ENCODE results near the gene ISL2.
"Not testable (repeated sequence)": the region's sequence is repeated elsewhere in the genome, so short reads cannot be mapped to it uniquely, and the experiment has no call there.

Gene ISL2

DNA sequence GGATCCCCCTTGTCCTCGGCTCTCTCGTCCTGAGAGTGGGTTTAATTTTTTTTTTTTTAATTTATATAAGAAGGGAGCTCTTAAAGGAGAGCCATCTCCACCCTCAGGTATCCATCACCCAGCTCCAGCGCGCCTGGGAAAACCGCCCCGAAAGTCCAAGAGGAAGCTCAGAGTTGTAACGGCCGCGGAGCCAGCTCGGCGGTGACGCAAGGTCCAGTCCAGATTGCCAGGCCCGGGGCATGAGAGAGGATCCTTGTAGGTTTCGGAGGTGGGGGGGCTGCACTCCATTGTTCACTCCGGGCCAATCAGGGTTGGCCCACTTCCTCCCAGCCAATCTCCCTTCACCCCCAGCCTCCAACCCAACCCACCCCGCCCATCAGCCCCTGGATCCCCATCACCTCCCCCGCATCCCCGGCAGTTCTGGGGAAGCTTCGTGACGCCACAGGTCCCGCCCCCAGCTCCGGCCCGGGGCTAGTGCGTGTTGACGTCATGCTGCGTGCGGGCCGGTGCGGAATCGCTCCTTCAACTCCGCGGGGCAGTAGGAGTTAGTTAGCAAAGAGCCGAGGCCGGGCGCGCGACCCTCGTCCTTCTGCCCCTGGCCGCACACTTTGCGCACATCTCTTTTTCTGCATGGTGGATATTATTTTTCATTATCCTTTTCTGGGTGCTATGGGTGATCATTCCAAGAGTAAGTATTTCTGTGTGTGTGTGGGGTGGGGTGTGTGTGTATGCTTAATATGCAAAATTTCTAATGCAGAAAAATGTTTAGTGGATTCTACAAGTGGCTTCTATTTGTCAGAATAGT is at the start of gene ISL2:
TSS of gene ISL2 (plus strand) at position 520 of the 805 bp plus-strand sequence. CDS start at position 631, 111 bp downstream.
- peak; percentile 72 for ATAC-seq
- peaks cover 58% of the 10 kb centered on the region for H3K4me1 Mint-ChIP-seq
- peak within 1 kb of the TSS; percentile 69 to 87 for H3K27ac Mint-ChIP-seq
- peak; percentile 73 to 86 for DNase-seq
- H3K9me3 Mint-ChIP-seq, result no peaks in the 10 kb centered on the region
- H3K4me3 Mint-ChIP-seq, result peak within 1 kb of the TSS; percentile 92 to 98
- H3K27me3 Mint-ChIP-seq, result peaks cover 92% of the 10 kb centered on the region

DNA sequence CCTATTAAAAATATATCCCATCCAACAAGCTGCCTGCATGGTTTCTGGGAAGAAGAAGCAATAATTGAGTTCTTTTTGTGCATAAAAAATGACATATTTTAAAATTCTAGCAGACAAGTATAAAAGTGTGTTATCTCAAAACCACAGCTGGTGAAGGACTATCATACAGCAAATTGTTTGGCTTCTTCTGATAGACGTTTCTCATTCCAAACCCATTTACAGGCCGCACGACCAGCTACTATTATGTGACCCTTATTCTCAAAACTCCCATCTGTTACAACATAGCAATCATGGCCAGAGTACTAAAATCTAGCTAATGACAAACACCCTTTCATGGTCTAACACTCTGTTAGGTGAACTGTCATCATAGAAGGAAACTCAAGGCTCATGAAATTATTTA is 47.0 kb upstream of the ISL2 start:
- ATAC-seq, result no peak
- H3K27ac Mint-ChIP-seq, result no peak overlapping the region
- no peaks in the 10 kb centered on the region for H3K9me3 Mint-ChIP-seq
- no peaks in the 10 kb centered on the region for H3K27me3 Mint-ChIP-seq
- no peak overlapping the region for H3K4me3 Mint-ChIP-seq
- no peak for DNase-seq
- H3K4me1 Mint-ChIP-seq, result peaks cover 34% of the 10 kb centered on the region

DNA sequence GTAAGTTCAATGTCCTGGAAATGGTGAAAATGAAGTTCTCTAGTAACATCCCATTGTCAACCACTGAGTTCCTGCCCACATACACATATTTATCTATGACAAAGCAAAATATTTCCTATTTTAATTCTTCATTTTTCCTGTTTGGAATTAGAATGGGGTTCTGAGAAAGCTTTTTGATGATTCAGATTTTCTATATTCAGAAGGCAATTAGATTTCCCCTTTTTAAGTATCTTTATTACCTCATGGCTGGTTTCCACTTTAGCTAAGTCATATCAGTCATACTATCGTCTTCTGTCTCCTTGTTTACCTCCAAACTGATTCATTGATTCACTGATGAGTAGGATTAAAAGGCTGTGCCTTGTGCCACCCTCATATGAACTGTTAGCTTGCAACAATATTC is 43.2 kb upstream of the ISL2 start:
- peak overlapping the region in 1 of 2 donors; percentile 14 for H3K27ac Mint-ChIP-seq
- H3K9me3 Mint-ChIP-seq, result no peaks in the 10 kb centered on the region
- H3K4me3 Mint-ChIP-seq, result no peak overlapping the region
- H3K27me3 Mint-ChIP-seq, result no peaks in the 10 kb centered on the region
- DNase-seq, result no peak
- peak; percentile 80 for ATAC-seq
- peaks cover 30% of the 10 kb centered on the region for H3K4me1 Mint-ChIP-seq

DNA sequence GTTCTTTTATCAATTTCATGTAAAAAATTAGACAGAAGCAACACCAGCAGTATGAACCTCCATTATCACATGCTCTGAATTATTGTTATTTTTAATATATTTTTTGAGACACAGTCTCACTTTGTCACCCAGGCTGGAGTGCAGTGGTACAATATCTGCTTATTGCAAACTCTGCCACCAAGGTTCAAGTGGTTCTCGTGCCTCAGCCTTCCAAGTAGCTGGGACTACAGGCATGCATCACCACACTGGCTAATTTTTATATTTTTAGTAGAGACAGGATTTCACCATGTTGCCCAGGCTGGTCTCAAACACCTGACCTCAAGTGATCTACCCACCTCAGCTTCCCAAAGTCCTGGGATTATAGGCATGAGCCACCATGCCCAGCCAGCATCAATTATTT is 42.1 kb upstream of the ISL2 start:
- H3K4me1 Mint-ChIP-seq, result peaks cover 30% of the 10 kb centered on the region
- not testable (repeated sequence) for H3K9me3 Mint-ChIP-seq, H3K27me3 Mint-ChIP-seq, H3K4me3 Mint-ChIP-seq, H3K27ac Mint-ChIP-seq, DNase-seq, ATAC-seq

DNA sequence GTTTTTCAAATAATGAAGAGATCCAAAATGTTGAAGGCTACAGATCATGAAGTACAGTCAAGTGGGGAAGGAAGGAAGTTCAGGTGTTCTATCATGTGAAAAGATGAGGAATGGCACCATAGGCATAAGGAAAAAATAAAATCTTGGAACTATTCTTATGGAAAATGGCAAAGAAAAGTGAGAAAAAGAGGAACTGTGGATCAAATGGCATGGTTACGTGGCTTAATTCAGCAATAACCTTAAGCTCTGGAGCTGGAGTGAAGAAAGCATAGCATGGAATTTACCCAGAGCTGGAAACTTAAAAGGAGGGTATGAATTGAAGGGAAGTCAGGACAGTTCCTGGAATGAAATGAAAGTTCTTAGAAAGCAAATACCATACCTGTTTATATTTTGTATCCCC is 39.7 kb upstream of the ISL2 start:
- ATAC-seq, result no peak
- no peak overlapping the region for H3K4me3 Mint-ChIP-seq
- DNase-seq, result no peak
- no peaks in the 10 kb centered on the region for H3K9me3 Mint-ChIP-seq
- peaks cover 26% of the 10 kb centered on the region for H3K4me1 Mint-ChIP-seq
- no peaks in the 10 kb centered on the region for H3K27me3 Mint-ChIP-seq
- H3K27ac Mint-ChIP-seq, result no peak overlapping the region

DNA sequence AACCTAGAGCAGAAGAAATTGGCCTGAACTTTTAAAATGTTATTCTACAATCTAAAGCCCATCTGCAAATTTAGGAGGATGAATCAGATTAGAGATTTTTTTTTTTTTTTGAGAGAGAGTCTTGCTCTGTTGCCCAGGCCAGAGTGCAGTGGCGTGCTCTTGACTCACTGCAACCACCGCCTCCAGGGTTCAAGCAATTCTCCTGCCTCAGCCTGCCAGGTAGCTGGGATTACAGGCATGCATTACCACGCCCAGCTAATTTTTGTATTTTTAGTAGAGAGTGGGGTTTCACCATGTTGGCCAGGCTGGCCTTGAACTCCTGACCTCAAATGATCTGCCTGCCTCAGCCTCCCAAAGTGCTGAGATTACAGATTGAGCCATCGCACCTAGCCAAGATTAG is 38.6 kb upstream of the ISL2 start:
- DNase-seq, H3K9me3 Mint-ChIP-seq, H3K4me3 Mint-ChIP-seq, H3K27me3 Mint-ChIP-seq, H3K27ac Mint-ChIP-seq, ATAC-seq: not testable (repeated sequence)
- H3K4me1 Mint-ChIP-seq, result peaks cover 24% of the 10 kb centered on the region

DNA sequence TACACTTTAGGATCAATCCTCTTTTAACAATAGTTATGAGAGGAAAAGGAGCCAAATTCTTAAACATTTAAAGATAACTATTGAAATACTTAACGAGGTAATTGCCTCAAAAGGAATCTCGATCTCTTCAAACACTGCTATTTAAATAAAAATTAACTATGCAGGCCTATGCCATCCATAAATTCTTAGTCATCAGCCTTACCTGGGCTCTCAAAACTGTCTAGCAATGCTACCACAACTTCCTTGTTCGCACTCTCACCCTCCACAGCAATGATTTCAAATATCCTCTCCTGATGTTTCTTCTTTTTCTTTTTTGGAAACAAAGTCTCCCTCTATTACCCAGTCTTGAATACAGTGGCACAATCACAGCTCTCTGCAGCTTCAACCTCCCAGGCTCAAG is 37.6 kb upstream of the ISL2 start:
- Mint-ChIP-seq H3K4me3 (no peak overlapping the region), H3K27me3 (no peaks in the 10 kb centered on the region), H3K9me3 (no peaks in the 10 kb centered on the region), H3K4me1 (peaks cover 15% of the 10 kb centered on the region), H3K27ac (no peak overlapping the region)
- DNase-seq (no peak), ATAC-seq (no peak)

DNA sequence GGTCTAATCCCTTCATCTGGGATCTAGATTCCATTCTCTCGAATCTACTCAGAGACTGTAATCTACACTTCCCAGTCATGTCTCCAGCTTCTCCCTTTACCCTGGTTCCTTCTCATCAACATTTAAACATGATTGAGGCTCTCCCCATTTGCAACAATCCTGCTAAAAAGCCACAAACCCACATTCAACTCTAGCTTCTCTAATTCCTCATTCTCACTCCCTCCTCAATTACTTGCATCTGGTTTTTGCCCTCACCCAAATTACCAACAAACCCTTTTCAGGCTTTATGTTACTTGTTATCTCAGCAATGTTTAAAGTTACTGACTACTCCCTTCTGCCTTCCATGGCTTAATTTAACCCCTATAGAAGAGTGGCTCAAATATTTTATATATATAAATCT is 36.8 kb upstream of the ISL2 start:
- no peak overlapping the region for H3K27ac Mint-ChIP-seq
- no peaks in the 10 kb centered on the region for H3K27me3 Mint-ChIP-seq
- no peak for DNase-seq
- ATAC-seq, result no peak
- no peak overlapping the region for H3K4me3 Mint-ChIP-seq
- H3K9me3 Mint-ChIP-seq, result no peaks in the 10 kb centered on the region
- H3K4me1 Mint-ChIP-seq, result peaks cover 8% of the 10 kb centered on the region

DNA sequence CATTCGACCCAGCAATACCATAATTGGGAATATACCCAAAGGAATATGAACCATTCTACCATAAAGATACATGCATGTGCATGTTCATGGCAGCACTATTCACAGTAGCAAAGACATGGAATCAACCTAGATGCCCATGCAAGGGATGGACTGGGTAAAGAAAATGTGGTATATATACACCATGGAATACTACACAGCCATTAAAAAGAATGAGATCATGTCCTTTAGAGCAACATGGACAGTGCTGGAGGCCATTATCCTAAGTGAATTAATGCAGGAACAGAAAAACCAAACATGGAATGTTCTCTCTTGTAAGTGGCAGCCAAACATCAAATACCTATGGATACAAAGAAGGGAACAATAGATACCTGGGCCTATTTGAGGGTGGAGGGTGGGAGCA is 32.7 kb upstream of the ISL2 start:
- no peak overlapping the region for H3K27ac Mint-ChIP-seq
- H3K27me3 Mint-ChIP-seq, result no peaks in the 10 kb centered on the region
- no peak overlapping the region for H3K4me3 Mint-ChIP-seq
- no peak for DNase-seq
- H3K4me1 Mint-ChIP-seq, result peaks cover 16% of the 10 kb centered on the region
- no peak for ATAC-seq
- peaks cover 0 to 3% of the 10 kb centered on the region in 2 donors for H3K9me3 Mint-ChIP-seq

DNA sequence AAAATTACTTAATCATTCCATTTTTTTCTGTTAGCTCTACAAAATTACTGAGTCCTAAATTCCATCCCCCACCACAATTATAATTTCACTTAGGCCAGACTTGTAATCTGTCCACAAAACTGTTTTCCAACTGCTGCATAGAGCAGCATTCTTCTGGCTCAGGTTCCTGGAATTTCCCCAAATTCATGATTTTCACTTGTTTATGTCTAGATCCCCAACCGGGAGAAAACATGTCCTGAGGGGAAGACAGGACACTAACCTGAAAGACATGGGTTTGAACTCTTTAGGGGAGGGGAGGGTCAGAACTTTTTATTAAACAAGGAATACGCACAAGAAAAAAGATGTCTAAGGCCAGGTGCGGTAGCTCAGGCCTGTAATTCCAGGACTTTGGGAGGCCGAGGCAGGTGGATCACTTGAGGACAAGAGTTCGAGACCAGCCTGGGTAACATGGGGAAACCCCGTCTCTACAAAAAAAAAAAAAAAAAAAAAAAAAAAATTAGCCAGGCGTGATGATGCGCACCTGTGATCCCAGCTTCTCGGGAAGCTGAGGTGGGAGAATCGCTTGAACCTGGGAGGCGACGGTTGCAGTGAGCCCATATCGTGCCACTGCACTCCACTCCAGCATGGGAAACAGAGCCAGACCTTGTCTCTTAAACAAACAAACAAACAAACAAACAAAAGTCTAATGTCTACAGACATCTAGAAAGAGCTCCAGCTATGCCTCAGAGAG is 26.8 kb upstream of the ISL2 start:
- H3K4me1 Mint-ChIP-seq, result peaks cover 36% of the 10 kb centered on the region
- H3K27me3 Mint-ChIP-seq, result no peaks in the 10 kb centered on the region
- H3K4me3 Mint-ChIP-seq, result peak overlapping the region; percentile 86
- DNase-seq (no peak), ATAC-seq (no peak)
- H3K9me3 Mint-ChIP-seq, result peaks cover 0 to 3% of the 10 kb centered on the region in 2 donors
- peak overlapping the region; percentile 71 to 88 for H3K27ac Mint-ChIP-seq

DNA sequence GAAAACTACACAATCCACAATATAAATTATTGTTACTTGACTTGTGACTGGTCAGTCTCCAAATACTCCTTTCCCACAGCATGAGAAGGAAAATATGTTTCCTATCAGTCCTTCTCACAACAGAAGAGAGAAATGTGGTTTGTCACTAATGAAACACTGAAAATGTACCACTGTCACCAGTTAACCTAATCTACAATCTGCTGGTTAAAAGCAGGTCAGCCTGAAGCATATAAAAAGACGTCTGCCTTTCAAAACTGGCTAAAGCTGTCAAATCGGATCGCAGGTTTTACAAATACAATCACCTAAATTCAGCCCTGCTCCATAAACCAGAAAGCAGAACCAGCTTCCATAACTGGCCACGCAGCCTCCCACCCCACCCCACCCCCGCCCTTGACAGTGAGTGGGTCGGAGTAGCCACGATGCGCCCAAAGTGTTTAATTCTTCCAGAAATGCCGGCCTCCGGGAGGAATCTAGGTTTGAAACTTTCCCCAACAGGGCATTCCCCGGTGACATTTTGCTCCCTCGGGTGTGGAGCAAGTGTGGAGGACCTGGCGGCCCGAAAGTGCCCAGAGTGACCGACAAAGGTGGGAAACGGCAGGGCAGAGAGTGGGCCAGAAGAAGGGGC is 26.0 kb upstream of the ISL2 start:
- Mint-ChIP-seq H3K9me3 (no peaks in the 10 kb centered on the region), H3K4me1 (peaks cover 36% of the 10 kb centered on the region), H3K27me3 (no peaks in the 10 kb centered on the region), H3K4me3 (peak overlapping the region; percentile 86), H3K27ac (peak overlapping the region; percentile 88 to 96)
- peak; percentile 31 for ATAC-seq
- no peak for DNase-seq

DNA sequence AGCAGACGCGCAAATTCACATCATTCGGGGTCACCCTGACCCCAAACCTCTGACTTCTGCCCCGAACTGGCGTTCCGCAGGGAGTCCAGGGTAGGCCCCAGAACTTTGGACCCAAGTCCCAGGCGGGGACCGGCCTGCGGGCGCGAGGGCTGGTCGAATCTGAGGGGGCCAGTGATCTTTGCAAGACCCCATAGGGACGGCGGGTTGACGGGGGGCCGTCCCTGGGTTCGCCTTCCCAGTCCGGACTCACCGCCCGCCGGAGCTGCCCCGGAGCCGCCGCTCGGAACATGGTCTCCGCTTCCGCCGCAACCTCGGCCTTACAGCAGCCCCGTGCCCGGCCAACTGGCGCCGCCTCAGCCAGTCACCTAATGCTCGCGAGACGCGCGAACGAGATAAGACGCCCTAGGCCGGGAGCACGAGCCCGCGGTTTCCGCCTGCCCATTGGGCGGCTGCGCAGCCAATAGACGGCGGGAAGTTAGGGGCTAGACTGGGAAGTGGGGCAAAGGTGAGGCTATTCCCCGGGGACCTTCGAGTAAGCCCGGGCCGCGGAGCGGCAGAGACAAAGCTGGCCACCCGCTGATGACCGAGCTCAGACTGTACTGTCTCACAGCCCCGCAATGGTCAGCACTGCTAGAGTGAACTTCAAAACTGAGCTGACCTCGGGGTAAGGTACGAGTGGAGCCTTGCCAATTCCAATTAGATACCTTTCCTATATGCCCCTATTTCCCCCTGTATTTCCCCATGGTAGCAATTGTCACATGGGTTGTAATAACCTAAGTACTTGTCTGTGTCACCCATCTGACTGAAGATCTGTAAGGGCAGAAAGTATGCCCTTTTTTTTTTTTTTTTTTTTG is 25.2 kb upstream of the ISL2 start, which contains the start of gene ETFA:
TSS of gene ETFA (minus strand) at position 370 of the 854 bp plus-strand sequence. CDS start at position 289, 81 bp downstream.
- DNase-seq (peak; percentile 89 to 96), ATAC-seq (peak; percentile 100)
- H3K27me3 Mint-ChIP-seq, result no peaks in the 10 kb centered on the region
- H3K27ac Mint-ChIP-seq, result peak within 1 kb of the TSS; percentile 92 to 96
- H3K4me3 Mint-ChIP-seq, result peak within 1 kb of the TSS; percentile 86
- H3K9me3 Mint-ChIP-seq, result no peaks in the 10 kb centered on the region
- peaks cover 36% of the 10 kb centered on the region for H3K4me1 Mint-ChIP-seq

DNA sequence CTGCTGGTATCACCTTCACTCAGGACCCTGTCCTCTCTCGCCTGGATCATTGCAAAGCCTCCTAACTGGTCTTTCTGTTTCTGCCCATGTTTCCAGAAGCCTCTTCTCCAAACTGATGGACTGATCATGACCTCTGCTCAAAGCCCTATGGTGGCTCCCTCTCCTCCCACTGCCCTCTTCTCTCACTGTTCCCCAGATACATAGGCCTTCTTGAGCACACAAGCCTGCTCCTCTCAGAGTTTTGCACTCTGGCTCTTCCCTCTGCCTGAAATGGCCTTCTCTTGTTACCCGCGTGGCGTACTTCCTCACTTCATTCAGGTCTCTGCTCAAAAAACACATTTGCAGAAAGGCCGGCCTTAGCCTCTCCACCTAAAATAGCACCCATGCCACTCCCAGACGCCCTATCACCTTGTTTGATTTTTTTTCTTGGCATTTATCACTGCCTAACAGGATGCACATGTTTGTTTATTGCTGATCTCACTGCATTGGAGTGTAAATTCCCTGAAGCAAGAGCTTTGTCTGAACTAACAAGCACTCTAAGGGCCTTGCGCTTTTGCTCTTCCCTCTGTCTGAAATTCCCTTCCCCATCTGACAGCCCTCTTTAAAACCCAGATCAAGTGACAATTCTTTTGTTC is 23.9 kb upstream of the ISL2 start:
- DNase-seq, result no peak
- ATAC-seq, result no peak
- H3K4me3 Mint-ChIP-seq, result peak overlapping the region; percentile 17 to 86
- H3K27me3 Mint-ChIP-seq, result no peaks in the 10 kb centered on the region
- H3K4me1 Mint-ChIP-seq, result peaks cover 31% of the 10 kb centered on the region
- peak overlapping the region in 1 of 2 donors; percentile 53 for H3K27ac Mint-ChIP-seq
- no peaks in the 10 kb centered on the region for H3K9me3 Mint-ChIP-seq

DNA sequence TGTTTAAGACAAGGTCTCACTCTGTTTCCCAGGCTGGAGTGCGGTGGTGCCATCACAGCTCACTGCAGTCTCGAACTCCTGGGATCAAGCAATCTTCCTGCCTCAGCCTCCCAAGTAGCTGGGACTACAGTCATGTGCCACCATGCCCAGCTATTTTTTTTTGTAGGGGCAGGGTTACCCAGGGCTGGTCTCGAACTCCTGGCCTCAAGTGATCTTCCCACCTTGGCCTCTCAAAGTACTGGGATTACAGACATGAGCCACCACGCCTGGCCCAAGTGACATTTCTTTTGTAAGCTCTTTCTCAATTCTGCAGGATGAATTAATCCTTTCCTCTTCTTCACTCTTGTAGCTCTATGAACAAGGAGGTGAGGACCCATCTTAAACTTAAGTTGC is 23.4 kb upstream of the ISL2 start:
- H3K4me3 Mint-ChIP-seq, ATAC-seq, H3K9me3 Mint-ChIP-seq, H3K27ac Mint-ChIP-seq, H3K27me3 Mint-ChIP-seq, DNase-seq: not testable (repeated sequence)
- H3K4me1 Mint-ChIP-seq, result peaks cover 27% of the 10 kb centered on the region

DNA sequence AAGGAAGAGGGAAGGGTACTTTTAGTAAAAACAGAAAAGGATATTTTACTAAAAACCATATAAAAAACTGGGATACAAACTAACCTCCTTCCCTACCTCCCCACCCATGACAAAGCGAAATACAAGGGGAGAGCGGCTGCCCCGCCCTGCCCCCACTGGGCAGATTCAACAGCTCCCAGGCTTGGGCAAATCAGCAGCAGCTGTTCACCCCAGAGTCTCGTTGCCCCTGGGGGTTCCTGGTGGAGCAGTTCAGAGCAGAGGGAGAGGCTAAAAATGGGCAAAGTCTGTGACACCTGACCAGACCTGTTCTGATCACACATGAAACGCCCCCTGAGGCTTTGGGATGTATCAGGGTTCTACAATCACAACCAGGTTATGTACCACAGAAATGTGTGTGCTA is 22.8 kb upstream of the ISL2 start:
- Mint-ChIP-seq H3K4me3 (no peak overlapping the region), H3K9me3 (no peaks in the 10 kb centered on the region), H3K27ac (no peak overlapping the region), H3K4me1 (peaks cover 21% of the 10 kb centered on the region), H3K27me3 (no peaks in the 10 kb centered on the region)
- ATAC-seq (no peak), DNase-seq (no peak)
